HFF-Myc (cell line): ENCODE data around the gene MRGPRX3.
A peak's percentile ranks its signal among the peaks of the same experiment; 100 is the strongest.

Experiments used
- DNase-seq: peaks from one replicate; pipeline ENCODE4 v3.0.0-alpha.2; 2011; ENCODE audit warnings: low read depth; ENCODE audit errors: extremely low read depth
- H3K4me3 ChIP-seq: replicated peaks from 2 replicates; pipeline ENCODE4 v1.5.1; 2011; ENCODE audit warnings: low read depth, mild to moderate bottlenecking, control low read depth, low read length
- CTCF ChIP-seq: IDR thresholded peaks from 2 replicates; pipeline ENCODE4 v1.5.1; 2012; ENCODE audit warnings: mild to moderate bottlenecking, low read depth, low read length, control low read depth; ENCODE audit errors: missing control alignments

MRGPRX3 gene

GRCh38 chr11:18168372-18168771 is 36.0 kb downstream of the MRGPRX3 start:
- no peak for TF ChIP-seq CTCF
- DNase-seq: no peak
- H3K4me3 ChIP-seq: no peak overlapping the region

- peak; percentile 10 for DNase-seq
- TF ChIP-seq CTCF: peak; percentile 66
- no peak overlapping the region for H3K4me3 ChIP-seq
Observed at GRCh38 chr11:18171377-18172000, 39.1 kb downstream of the MRGPRX3 start.

GRCh38 chr11:18172666-18173065 is 40.3 kb downstream of the MRGPRX3 start, which contains the start of gene MRGPRX4:
TSS of gene MRGPRX4 (plus strand) at chr11:18172837. CDS start at chr11:18173257, 420 bp downstream.
- no peak for DNase-seq
- no peak for TF ChIP-seq CTCF
- H3K4me3 ChIP-seq: no peak within 1 kb of the TSS

DNA sequence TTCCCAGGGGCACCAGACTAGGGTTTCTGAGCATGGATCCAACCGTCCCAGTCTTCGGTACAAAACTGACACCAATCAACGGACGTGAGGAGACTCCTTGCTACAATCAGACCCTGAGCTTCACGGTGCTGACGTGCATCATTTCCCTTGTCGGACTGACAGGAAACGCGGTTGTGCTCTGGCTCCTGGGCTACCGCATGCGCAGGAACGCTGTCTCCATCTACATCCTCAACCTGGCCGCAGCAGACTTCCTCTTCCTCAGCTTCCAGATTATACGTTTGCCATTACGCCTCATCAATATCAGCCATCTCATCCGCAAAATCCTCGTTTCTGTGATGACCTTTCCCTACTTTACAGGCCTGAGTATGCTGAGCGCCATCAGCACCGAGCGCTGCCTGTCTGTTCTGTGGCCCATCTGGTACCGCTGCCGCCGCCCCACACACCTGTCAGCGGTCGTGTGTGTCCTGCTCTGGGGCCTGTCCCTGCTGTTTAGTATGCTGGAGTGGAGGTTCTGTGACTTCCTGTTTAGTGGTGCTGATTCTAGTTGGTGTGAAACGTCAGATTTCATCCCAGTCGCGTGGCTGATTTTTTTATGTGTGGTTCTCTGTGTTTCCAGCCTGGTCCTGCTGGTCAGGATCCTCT is 41.0 kb downstream of the MRGPRX3 start:
- DNase-seq: no peak
- no peak for TF ChIP-seq CTCF
- no peak overlapping the region for H3K4me3 ChIP-seq
